ENCODE measurements around the gene ZFPL1.

The ZFPL1 gene

DNA sequence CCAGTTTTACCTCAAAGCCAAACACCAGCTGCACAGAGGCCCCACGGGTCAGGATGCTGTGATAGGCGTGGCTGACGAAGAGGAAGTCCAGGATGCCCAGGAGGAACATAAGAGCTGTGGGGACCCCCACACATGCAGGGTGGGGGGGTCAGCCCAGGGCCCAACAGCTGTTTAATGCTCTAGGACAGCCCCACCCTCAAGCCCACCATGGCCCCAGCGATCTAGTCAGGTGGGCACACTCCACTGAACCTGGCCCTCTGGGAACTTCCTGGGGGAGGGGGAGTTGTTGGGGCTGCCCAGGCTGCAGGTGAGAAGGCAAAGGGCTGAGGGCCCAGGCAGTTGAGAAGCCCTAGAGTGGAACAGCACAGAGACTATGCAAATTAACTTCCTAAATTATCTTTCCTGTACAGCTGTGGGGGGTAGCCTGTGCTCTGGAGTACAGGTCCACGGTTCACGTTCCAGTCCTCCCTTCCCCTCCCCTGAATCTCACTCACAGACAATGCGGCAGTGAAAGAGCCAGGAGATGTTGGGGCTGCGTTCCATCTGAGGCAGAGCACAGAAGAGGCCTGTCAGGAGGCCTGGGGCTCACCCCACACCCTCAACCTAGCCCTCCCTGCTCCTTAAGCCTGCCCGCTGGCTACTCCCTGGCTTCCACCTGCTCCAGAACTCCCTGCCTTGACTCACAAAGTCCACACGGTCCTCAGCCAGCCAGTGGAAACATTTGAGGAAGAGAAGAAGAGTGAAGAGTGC lies 48.4 kb downstream of the ZFPL1 start:
- Histone ChIP-seq H3K9me3 (ENCODE audit: control insufficient read depth, low read length) (no peaks in the 10 kb centered on the region), H3K4me1 (ENCODE audit: control insufficient read depth, insufficient read depth, low read length, poor library complexity, severe bottlenecking) (peaks cover 9% of the 10 kb centered on the region), H3K36me3 (ENCODE audit: control insufficient read depth, insufficient read depth, low read length) (peaks cover 57% of the 10 kb centered on the region), H3K4me3 (ENCODE audit: extremely low read depth, insufficient read depth, low read length, poor library complexity, severe bottlenecking) (no peak overlapping the region), H3K27ac (ENCODE audit: low read depth, low read length, severe bottlenecking) (no peak overlapping the region)
- WGBS, 2 experiments (ENCODE audit: insufficient coverage in 2 of 2), result 93 to 98% methylated on average over 3 to 7 of the region's 10 CpGs

- Histone ChIP-seq H3K4me1 (ENCODE audit: control insufficient read depth, insufficient read depth, low read length, poor library complexity, severe bottlenecking) (peaks cover 9% of the 10 kb centered on the region), H3K4me3 (ENCODE audit: extremely low read depth, insufficient read depth, low read length, poor library complexity, severe bottlenecking) (peak overlapping the region; percentile 99), H3K27ac (ENCODE audit: low read depth, low read length, severe bottlenecking) (no peak overlapping the region), H3K36me3 (ENCODE audit: control insufficient read depth, insufficient read depth, low read length) (peaks cover 49% of the 10 kb centered on the region), H3K9me3 (ENCODE audit: control insufficient read depth, low read length) (no peaks in the 10 kb centered on the region)
- 56 to 63% methylated on average over 14 to 15 of the region's 18 CpGs for WGBS, 2 experiments (ENCODE audit: insufficient coverage in 2 of 2)
Observed at GRCh38 chr11:65132988-65133700, 49.1 kb downstream of the ZFPL1 start.

DNA sequence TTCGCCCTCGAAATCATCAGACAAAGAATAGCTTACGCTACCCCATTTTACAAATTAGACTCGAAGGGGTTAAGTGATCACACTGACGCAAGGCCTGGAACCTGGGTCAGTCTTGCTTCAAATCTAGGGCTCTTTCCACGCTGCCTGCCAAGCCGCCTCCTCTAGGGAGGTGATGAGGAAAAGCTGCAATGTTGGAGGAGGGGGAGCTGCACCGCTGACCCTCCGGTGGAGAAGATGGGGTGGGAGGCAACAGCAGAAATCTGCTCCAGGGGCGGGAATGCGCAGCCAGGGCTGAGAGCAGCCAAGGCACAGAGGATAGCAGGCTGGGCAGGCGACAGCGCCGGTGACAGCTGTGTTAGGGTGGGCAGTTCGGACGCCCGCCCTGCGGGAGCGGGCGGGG lies 49.7 kb downstream of the ZFPL1 start:
- H3K4me1 ChIP-seq (ENCODE audit: control insufficient read depth, insufficient read depth, low read length, poor library complexity, severe bottlenecking), result peaks cover 9% of the 10 kb centered on the region
- H3K9me3 ChIP-seq (ENCODE audit: control insufficient read depth, low read length), result no peaks in the 10 kb centered on the region
- H3K4me3 ChIP-seq (ENCODE audit: extremely low read depth, insufficient read depth, low read length, poor library complexity, severe bottlenecking), result peak overlapping the region; percentile 99
- 0% methylated on average over 8 to 12 of the region's 20 CpGs for WGBS, 2 experiments (ENCODE audit: insufficient coverage in 2 of 2)
- H3K27ac ChIP-seq (ENCODE audit: low read depth, low read length, severe bottlenecking), result peak overlapping the region; percentile 98
- peaks cover 44% of the 10 kb centered on the region for H3K36me3 ChIP-seq (ENCODE audit: control insufficient read depth, insufficient read depth, low read length)

- 0 to 1% methylated on average over 35 to 36 of the region's 60 CpGs for WGBS, 2 experiments (ENCODE audit: insufficient coverage in 2 of 2)
- peaks cover 37% of the 10 kb centered on the region for H3K36me3 ChIP-seq (ENCODE audit: control insufficient read depth, insufficient read depth, low read length)
- peak within 1 kb of the TSS; percentile 99 for H3K4me3 ChIP-seq (ENCODE audit: extremely low read depth, insufficient read depth, low read length, poor library complexity, severe bottlenecking)
- no peaks in the 10 kb centered on the region for H3K9me3 ChIP-seq (ENCODE audit: control insufficient read depth, low read length)
- H3K27ac ChIP-seq (ENCODE audit: low read depth, low read length, severe bottlenecking), result peak within 1 kb of the TSS; percentile 98
- H3K4me1 ChIP-seq (ENCODE audit: control insufficient read depth, insufficient read depth, low read length, poor library complexity, severe bottlenecking), result peaks cover 9% of the 10 kb centered on the region
Observed at GRCh38 chr11:65134240-65134951, 50.4 kb downstream of the ZFPL1 start, which contains the start of gene SYVN1. SYVN1 (minus strand) TSS chr11:65134519; CDS start chr11:65133601, 918 bp downstream.

- Histone ChIP-seq H3K4me3 (ENCODE audit: extremely low read depth, insufficient read depth, low read length, poor library complexity, severe bottlenecking) (peak overlapping the region; percentile 99), H3K27ac (ENCODE audit: low read depth, low read length, severe bottlenecking) (peak overlapping the region; percentile 98), H3K36me3 (ENCODE audit: control insufficient read depth, insufficient read depth, low read length) (peaks cover 30% of the 10 kb centered on the region), H3K9me3 (ENCODE audit: control insufficient read depth, low read length) (no peaks in the 10 kb centered on the region), H3K4me1 (ENCODE audit: control insufficient read depth, insufficient read depth, low read length, poor library complexity, severe bottlenecking) (peaks cover 9% of the 10 kb centered on the region)
- WGBS, 2 experiments (ENCODE audit: insufficient coverage in 2 of 2), result 8 to 10% methylated on average over 21 to 22 of the region's 24 CpGs
Observed at GRCh38 chr11:65134952-65135632, 51.1 kb downstream of the ZFPL1 start.

DNA sequence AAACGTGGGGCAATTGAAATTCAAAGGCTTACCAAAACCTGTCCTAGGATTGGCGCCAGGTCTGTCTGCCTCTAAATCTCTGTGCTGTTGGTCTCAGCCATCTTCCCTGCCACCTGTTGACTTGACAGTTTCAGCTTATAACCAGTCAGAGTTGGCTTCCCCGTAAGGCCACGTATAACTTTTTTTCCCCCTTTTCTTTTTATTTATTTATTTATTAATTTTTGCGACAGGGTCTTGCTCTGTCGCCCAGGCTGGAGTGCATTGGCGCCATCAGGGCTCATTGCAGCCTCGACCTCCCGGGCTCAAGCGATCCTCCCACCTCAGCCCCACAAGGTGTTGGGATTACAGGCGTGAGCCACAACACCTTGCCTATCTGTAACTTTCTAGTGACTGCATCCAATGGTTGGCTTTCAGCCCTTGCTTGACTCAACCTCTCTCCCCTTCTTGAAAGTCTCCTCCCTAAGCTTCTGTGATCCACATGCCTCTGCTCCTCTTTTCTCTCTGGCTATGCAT lies 51.7 kb downstream of the ZFPL1 start:
- Histone ChIP-seq H3K4me3 (ENCODE audit: extremely low read depth, insufficient read depth, low read length, poor library complexity, severe bottlenecking) (peak overlapping the region; percentile 99), H3K36me3 (ENCODE audit: control insufficient read depth, insufficient read depth, low read length) (peaks cover 24% of the 10 kb centered on the region), H3K9me3 (ENCODE audit: control insufficient read depth, low read length) (no peaks in the 10 kb centered on the region), H3K27ac (ENCODE audit: low read depth, low read length, severe bottlenecking) (peak overlapping the region; percentile 98), H3K4me1 (ENCODE audit: control insufficient read depth, insufficient read depth, low read length, poor library complexity, severe bottlenecking) (peaks cover 9% of the 10 kb centered on the region)
- WGBS, 2 experiments (ENCODE audit: insufficient coverage in 2 of 2), result 70 to 76% methylated on average over 8 to 9 of the region's 11 CpGs

DNA sequence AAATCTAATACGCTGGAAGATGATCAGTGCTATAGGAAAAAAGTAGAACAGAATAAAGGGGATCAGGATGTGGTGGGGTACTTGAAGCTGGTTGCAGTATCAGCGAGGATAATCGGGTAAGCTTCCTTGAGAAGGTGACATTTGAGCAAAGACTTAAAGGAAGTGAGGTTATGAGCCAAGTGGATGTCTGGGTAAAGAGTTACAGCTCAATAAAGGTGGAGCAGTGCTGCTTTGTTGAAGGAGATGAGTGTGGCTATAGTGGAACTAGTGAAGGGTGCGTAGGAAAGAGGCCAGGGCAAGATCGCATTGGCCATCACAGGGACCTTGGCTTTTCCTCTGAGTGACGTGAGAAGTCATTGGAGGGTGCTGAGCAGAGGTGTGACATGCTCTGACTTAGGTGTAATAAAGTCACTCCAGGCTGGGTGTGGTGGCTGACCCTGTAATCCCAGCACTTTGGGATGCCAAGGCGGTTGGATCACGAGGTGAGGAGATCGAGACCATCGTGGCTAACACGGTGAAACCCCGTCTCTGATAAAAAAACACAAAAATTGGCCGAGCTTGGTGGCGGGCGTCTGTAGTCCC lies 52.6 kb downstream of the ZFPL1 start:
- H3K4me3 ChIP-seq (ENCODE audit: extremely low read depth, insufficient read depth, low read length, poor library complexity, severe bottlenecking), result no peak overlapping the region
- H3K36me3 ChIP-seq (ENCODE audit: control insufficient read depth, insufficient read depth, low read length), result peaks cover 15% of the 10 kb centered on the region
- no peak overlapping the region for H3K27ac ChIP-seq (ENCODE audit: low read depth, low read length, severe bottlenecking)
- peaks cover 9% of the 10 kb centered on the region for H3K4me1 ChIP-seq (ENCODE audit: control insufficient read depth, insufficient read depth, low read length, poor library complexity, severe bottlenecking)
- WGBS, 2 experiments (ENCODE audit: insufficient coverage in 2 of 2), result 89 to 90% methylated on average over 14 to 15 of the region's 15 CpGs
- no peaks in the 10 kb centered on the region for H3K9me3 ChIP-seq (ENCODE audit: control insufficient read depth, low read length)
